Measurements from ENCODE around the gene PAX8. TPM values are rescaled to one million over a fixed set of nuclear protein-coding genes. Genes with fewer than 3 reads are reported as not detected.
A peak's percentile ranks its signal among the peaks of the same experiment; 100 is the strongest.

The PAX8 gene
- total RNA-seq, 1 donor from 2014 or later = 118 TPM

GRCh38 chr2:113284476-113284875 is 5.8 kb upstream of the PAX8 start:
- no peak for DNase-seq (ENCODE audit: low read depth)
- TF ChIP-seq, protein P1, sequence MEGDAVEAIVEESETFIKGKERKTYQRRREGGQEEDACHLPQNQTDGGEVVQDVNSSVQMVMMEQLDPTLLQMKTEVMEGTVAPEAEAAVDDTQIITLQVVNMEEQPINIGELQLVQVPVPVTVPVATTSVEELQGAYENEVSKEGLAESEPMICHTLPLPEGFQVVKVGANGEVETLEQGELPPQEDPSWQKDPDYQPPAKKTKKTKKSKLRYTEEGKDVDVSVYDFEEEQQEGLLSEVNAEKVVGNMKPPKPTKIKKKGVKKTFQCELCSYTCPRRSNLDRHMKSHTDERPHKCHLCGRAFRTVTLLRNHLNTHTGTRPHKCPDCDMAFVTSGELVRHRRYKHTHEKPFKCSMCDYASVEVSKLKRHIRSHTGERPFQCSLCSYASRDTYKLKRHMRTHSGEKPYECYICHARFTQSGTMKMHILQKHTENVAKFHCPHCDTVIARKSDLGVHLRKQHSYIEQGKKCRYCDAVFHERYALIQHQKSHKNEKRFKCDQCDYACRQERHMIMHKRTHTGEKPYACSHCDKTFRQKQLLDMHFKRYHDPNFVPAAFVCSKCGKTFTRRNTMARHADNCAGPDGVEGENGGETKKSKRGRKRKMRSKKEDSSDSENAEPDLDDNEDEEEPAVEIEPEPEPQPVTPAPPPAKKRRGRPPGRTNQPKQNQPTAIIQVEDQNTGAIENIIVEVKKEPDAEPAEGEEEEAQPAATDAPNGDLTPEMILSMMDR (IDR thresholded peaks at IDR 0.05; ENCODE audit: insufficient read depth, low read length, poor library complexity, severe bottlenecking) = no peak
- H3K27me3 ChIP-seq (ENCODE audit: control insufficient read depth, insufficient read depth, low read length) = no peaks in the 10 kb centered on the region
- no peak overlapping the region for H3K4me3 ChIP-seq (ENCODE audit: low read depth, low read length)
- no peaks in the 10 kb centered on the region for H3K36me3 ChIP-seq (ENCODE audit: control insufficient read depth, insufficient read depth, low read length)

- H3K4me3 ChIP-seq (ENCODE audit: low read depth, low read length) = no peak overlapping the region
- H3K36me3 ChIP-seq (ENCODE audit: control insufficient read depth, insufficient read depth, low read length) = no peaks in the 10 kb centered on the region
- peak; percentile 96 for DNase-seq (ENCODE audit: low read depth)
- no peaks in the 10 kb centered on the region for H3K27me3 ChIP-seq (ENCODE audit: control insufficient read depth, insufficient read depth, low read length)
- TF ChIP-seq, protein P1 (IDR thresholded peaks at IDR 0.05; ENCODE audit: insufficient read depth, low read length, poor library complexity, severe bottlenecking) = no peak
Measured at GRCh38 chr2:113283704-113284284, 5.1 kb upstream of the PAX8 start.

GRCh38 chr2:113282747-113283533 is 4.2 kb upstream of the PAX8 start:
- TF ChIP-seq, protein P1 (IDR thresholded peaks at IDR 0.05; ENCODE audit: insufficient read depth, low read length, poor library complexity, severe bottlenecking) = peak; percentile 36

DNA sequence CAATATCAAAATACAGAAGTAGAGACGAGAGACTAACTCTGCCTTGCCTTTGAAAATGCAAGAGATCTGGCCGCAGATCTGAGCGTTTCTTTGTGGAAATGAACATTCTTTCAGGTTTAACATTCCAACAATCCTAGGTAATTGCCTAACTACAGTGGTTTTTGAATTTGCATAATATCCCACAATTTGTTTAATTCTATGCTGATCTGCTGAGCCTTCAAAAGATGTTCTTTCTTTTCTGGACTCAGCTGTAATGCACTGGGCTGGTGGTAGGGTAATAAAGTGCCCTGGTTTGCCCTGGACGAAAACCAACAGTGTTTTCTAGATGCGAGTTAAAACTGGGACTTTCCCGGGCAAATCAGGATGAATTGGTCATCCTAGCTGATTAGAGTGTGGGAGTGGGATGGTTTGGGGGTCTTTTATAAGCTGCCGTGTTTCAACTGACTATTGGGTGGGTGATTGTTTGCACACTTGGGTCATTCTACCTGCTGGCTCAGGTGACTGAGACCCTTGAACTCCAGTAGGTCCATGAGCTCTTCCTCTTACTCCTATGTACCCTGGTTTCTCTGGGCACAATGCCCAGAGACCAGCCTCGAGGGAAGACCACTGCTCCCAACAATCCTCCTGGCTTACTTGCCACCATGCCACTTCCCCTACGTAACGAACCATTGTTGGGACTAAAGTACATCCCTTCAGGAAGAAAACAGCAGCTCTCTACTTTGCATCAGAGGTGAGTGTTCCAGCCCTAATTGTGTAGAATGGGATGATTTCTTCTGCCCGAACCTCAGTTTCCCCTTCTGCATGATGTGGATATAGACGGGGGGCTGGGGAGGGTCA is 3.4 kb upstream of the PAX8 start:
- peak; percentile 56 for DNase-seq (ENCODE audit: low read depth)
- TF ChIP-seq, protein P1 (IDR thresholded peaks at IDR 0.05; ENCODE audit: insufficient read depth, low read length, poor library complexity, severe bottlenecking) = no peak
- H3K27me3 ChIP-seq (ENCODE audit: control insufficient read depth, insufficient read depth, low read length) = no peaks in the 10 kb centered on the region
- no peak overlapping the region for H3K4me3 ChIP-seq (ENCODE audit: low read depth, low read length)
- H3K36me3 ChIP-seq (ENCODE audit: control insufficient read depth, insufficient read depth, low read length) = no peaks in the 10 kb centered on the region

More at GRCh38 chr2:113282747-113283533, 4.2 kb upstream of the PAX8 start:
- peak; percentile 86 for DNase-seq (ENCODE audit: low read depth)
- no peaks in the 10 kb centered on the region for H3K27me3 ChIP-seq (ENCODE audit: control insufficient read depth, insufficient read depth, low read length)
- peak overlapping the region; percentile 12 for H3K4me3 ChIP-seq (ENCODE audit: low read depth, low read length)
- no peaks in the 10 kb centered on the region for H3K36me3 ChIP-seq (ENCODE audit: control insufficient read depth, insufficient read depth, low read length)

GRCh38 chr2:113278073-113278741 is 514 bp downstream of the PAX8 start:
- Histone ChIP-seq H3K4me3 (ENCODE audit: low read depth, low read length) (peak overlapping the region; percentile 82), H3K27me3 (ENCODE audit: control insufficient read depth, insufficient read depth, low read length) (no peaks in the 10 kb centered on the region), H3K36me3 (ENCODE audit: control insufficient read depth, insufficient read depth, low read length) (peaks cover 2% of the 10 kb centered on the region)
- TF ChIP-seq, protein P1 (IDR thresholded peaks at IDR 0.05; ENCODE audit: insufficient read depth, low read length, poor library complexity, severe bottlenecking) = no peak
- DNase-seq (ENCODE audit: low read depth) = no peak

Data from kidney epithelial cell (primary cell).